HCT116 (cell line): ENCODE measurements around the gene NDUFS7. TPM values are rescaled to one million over a fixed set of nuclear protein-coding genes. Genes with fewer than 3 reads are reported as not detected.

Source experiments
- ATAC-seq: fragments of 200-7000 bp; cut with Tn5 transposase; 2 replicates; pipeline ENCODE4 v1.9.1; 2020; ENCODE audit warnings: mild to moderate bottlenecking, moderate library complexity
- BruUV-seq: library from RNA; stranded (reverse); fragments of 400-500 nt; replicated peaks from 2 replicates; lab custom pipeline; 2021; lab: Mats Ljungman, UMichigan
- CTCF ChIA-PET: fragments of 300-600 bp; sonication (Branson Sonifier 250); formaldehyde crosslinking; loops from one replicate; lab custom pipeline; 2021; ENCODE audit warnings: antibody characterized with exemption; lab: Charles Lee
- POLR2A ChIA-PET: fragments of 300-600, 350-600 bp; sonication (Branson Sonifier 250); formaldehyde crosslinking; loops from one replicate; lab custom pipeline; 2021; ENCODE audit warnings: antibody characterized with exemption; lab: Charles Lee
- RAD21 ChIA-PET, 2 experiments: fragments of 300-600 bp; sonication (Branson Sonifier 250); formaldehyde crosslinking; loops; one replicate each; lab custom pipeline; 2023; ENCODE audit warnings: low total read pairs in 2 of 2; ENCODE audit not compliant: uncharacterized antibody in 2 of 2, unreplicated experiment in 2 of 2, low non-redundant PET in 1 of 2; lab: Charles Lee
- DNase-seq: peaks from one replicate; pipeline ENCODE4 v3.0.0-alpha.2; 2010; ENCODE audit warnings: low read depth, low spot score
- H2AFZ ChIP-seq: fragments of 200-600 bp; shearing (Covaris generic), sonication (generic); 2 replicates; pipeline ENCODE4 v1.6.1; 2017; ENCODE audit warnings: low read depth, mixed run types, mixed read lengths, antibody characterized with exemption, low read length; ENCODE audit not compliant: poor library complexity, severe bottlenecking
- H3K27ac ChIP-seq: 2 replicates; pipeline ENCODE4 v1.5.1; 2012; ENCODE audit warnings: low read depth, low read length
- H3K27me3 ChIP-seq: fragments of 200-600 bp; sonication (generic); 2 replicates; pipeline ENCODE4 v1.6.1; 2016; ENCODE audit warnings: mixed run types, low read length, mixed read lengths; ENCODE audit not compliant: insufficient read depth
- H3K36me3 ChIP-seq, 2 experiments: fragments of 200-500 bp in 1 of 2; fragments of 200-600 bp in 1 of 2; sonication (Bioruptor generic) in 1 of 2; sonication (generic) in 1 of 2; 2 replicates each; pipeline versions ENCODE4 v1.5.1 to v1.6.1; 2014 to 2016; ENCODE audit warnings: low read length in 2 of 2, inconsistent platforms in 1 of 2, mixed read lengths in 1 of 2, mixed run types in 1 of 2; ENCODE audit not compliant: insufficient read depth in 2 of 2, control insufficient read depth in 1 of 2
- H3K4me1 ChIP-seq, 2 experiments: fragments of 200-600 bp in 1 of 2; sonication (generic) in 1 of 2; 2 replicates each; pipeline versions ENCODE4 v1.5.1 to v1.6.1; 2012 to 2017; ENCODE audit warnings: low read length in 2 of 2, inconsistent platforms in 1 of 2, mild to moderate bottlenecking in 1 of 2, mixed read lengths in 1 of 2, mixed run types in 1 of 2, moderate library complexity in 1 of 2; ENCODE audit not compliant: insufficient read depth in 2 of 2, control insufficient read depth in 1 of 2
- H3K4me2 ChIP-seq: fragments of 200-600 bp; sonication (generic); 2 replicates; pipeline ENCODE4 v1.6.1; 2017; ENCODE audit warnings: mixed run types, low read length, mixed read lengths
- H3K4me3 ChIP-seq, 2 experiments: fragments of 200-600 bp in 1 of 2; sonication (generic) in 1 of 2; replicated peaks in 1 of 2; 2 replicates each; pipeline ENCODE4 v1.5.1; 2011 to 2016; ENCODE audit warnings: low read length in 2 of 2, control low read depth in 1 of 2, low read depth in 1 of 2, mild to moderate bottlenecking in 1 of 2, mixed read lengths in 1 of 2, mixed run types in 1 of 2
- H3K79me2 ChIP-seq: fragments of 200-600 bp; sonication (generic); 2 replicates; pipeline ENCODE4 v1.6.1; 2017; ENCODE audit warnings: mild to moderate bottlenecking, mixed run types, low read length, moderate library complexity, mixed read lengths; ENCODE audit not compliant: insufficient read depth
- H3K9ac ChIP-seq: fragments of 200-600 bp; sonication (generic); 2 replicates; pipeline ENCODE4 v1.6.1; 2016; ENCODE audit warnings: low read length, mixed read lengths
- H3K9me2 ChIP-seq: fragments of 200-600 bp; sonication (generic), shearing (Covaris generic); 2 replicates; pipeline ENCODE4 v1.6.1; 2017; ENCODE audit warnings: mixed run types, mild to moderate bottlenecking, moderate library complexity; ENCODE audit not compliant: insufficient read depth
- H3K9me3 ChIP-seq, 2 experiments: fragments of 200-500 bp in 1 of 2; fragments of 200-600 bp in 1 of 2; sonication (Bioruptor generic) in 1 of 2; sonication (generic) in 1 of 2; 2 replicates each; pipeline ENCODE4 v1.6.1; 2014 to 2017; ENCODE audit warnings: low read length in 2 of 2, mixed read lengths in 2 of 2, inconsistent platforms in 1 of 2, low read depth in 1 of 2, mild to moderate bottlenecking in 1 of 2, mixed run types in 1 of 2, moderate library complexity in 1 of 2; ENCODE audit not compliant: control insufficient read depth in 1 of 2, insufficient read depth in 1 of 2
- H4K20me1 ChIP-seq: fragments of 200-600 bp; sonication (generic), shearing (Covaris generic); 2 replicates; pipeline ENCODE4 v1.6.1; 2017; ENCODE audit warnings: mixed run types, mild to moderate bottlenecking, moderate library complexity; ENCODE audit not compliant: insufficient read depth
- EZH2 ChIP-seq: fragments of 200-600 bp; sonication (generic); IDR thresholded peaks from 2 replicates; pipeline ENCODE4 v1.6.1; 2017; ENCODE audit warnings: antibody characterized with exemption, mixed run types
- JUND ChIP-seq: IDR thresholded peaks from 2 replicates; pipeline ENCODE4 v1.6.1; 2012
- POLR2AphosphoS5 ChIP-seq: IDR thresholded peaks from 2 replicates; pipeline ENCODE4 v1.6.1; 2011; ENCODE audit warnings: mild to moderate bottlenecking, low read depth, low read length, moderate library complexity
- RAD21 ChIP-seq: IDR thresholded peaks from 2 replicates; pipeline ENCODE4 v1.6.1; 2012; ENCODE audit warnings: low read depth, mild to moderate bottlenecking
- intact Hi-C: fragments of 100-400 bp; cut with micrococcal nuclease; formaldehyde crosslinking; loops from 2 replicates; pipeline ENCODE4 v1.10.0; 2022
- total RNA-seq: library from RNA; stranded (reverse); gene quantifications from one replicate; pipeline ENCODE4 v1.2.1, GENCODE V29; 2021; ENCODE audit not compliant: unreplicated experiment
- TF ChIP-seq, protein P1 (sequence below): IDR thresholded peaks from 2 replicates; pipeline ENCODE4 v1.6.1; 2012
- TF ChIP-seq, protein P2 (sequence below): IDR thresholded peaks from 2 replicates; pipeline ENCODE4 v1.6.1; 2012
- TF ChIP-seq, protein P3 (sequence below): IDR thresholded peaks from 2 replicates; pipeline ENCODE4 v1.6.1; 2012; ENCODE audit warnings: low read depth

NDUFS7 gene
- total RNA-seq, 1 experiment from 2014 or later = 114 TPM

DNA sequence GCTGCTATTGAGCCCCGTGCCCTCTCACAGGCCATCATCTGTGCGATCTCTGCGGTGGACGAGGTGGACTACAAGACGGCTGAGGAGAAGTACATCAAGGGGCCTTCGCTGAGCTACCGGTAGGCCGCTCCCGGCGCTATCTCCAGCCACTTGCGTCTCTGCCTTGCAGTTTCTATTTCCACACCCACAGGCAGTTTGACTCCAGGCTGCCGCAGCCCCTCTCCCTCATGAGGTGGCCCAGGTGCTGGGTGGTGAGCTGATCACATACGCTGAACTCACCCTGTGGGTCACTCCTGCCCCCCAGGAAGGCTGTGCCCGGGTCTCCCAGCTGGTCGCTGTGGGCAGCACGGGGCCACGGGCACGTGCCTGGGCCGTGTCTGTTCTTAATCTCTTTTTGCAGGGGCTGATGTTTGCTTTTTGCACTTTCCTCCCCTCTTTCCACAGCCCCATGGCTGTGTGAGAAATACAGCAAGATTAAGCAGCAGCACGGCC, 10.6 kb upstream of the NDUFS7 start:
- no peak for DNase-seq
- H3K79me2 ChIP-seq = no peaks in the 10 kb centered on the region
- H3K27me3 ChIP-seq = no peaks in the 10 kb centered on the region
- no peak for ATAC-seq
- no peaks in the 10 kb centered on the region for H3K9me3 ChIP-seq
- peaks cover 16 to 31% of the 10 kb centered on the region in 2 experiments for H3K36me3 ChIP-seq
- TF ChIP-seq, protein P1, sequence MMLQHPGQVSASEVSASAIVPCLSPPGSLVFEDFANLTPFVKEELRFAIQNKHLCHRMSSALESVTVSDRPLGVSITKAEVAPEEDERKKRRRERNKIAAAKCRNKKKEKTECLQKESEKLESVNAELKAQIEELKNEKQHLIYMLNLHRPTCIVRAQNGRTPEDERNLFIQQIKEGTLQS = no peak
- TF ChIP-seq, protein P2, sequence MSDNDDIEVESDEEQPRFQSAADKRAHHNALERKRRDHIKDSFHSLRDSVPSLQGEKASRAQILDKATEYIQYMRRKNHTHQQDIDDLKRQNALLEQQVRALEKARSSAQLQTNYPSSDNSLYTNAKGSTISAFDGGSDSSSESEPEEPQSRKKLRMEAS = no peak
- TF ChIP-seq RAD21 (no peak), EZH2 (no peak), POLR2AphosphoS5 (no peak), JUND (no peak)
- TF ChIP-seq, protein P3, sequence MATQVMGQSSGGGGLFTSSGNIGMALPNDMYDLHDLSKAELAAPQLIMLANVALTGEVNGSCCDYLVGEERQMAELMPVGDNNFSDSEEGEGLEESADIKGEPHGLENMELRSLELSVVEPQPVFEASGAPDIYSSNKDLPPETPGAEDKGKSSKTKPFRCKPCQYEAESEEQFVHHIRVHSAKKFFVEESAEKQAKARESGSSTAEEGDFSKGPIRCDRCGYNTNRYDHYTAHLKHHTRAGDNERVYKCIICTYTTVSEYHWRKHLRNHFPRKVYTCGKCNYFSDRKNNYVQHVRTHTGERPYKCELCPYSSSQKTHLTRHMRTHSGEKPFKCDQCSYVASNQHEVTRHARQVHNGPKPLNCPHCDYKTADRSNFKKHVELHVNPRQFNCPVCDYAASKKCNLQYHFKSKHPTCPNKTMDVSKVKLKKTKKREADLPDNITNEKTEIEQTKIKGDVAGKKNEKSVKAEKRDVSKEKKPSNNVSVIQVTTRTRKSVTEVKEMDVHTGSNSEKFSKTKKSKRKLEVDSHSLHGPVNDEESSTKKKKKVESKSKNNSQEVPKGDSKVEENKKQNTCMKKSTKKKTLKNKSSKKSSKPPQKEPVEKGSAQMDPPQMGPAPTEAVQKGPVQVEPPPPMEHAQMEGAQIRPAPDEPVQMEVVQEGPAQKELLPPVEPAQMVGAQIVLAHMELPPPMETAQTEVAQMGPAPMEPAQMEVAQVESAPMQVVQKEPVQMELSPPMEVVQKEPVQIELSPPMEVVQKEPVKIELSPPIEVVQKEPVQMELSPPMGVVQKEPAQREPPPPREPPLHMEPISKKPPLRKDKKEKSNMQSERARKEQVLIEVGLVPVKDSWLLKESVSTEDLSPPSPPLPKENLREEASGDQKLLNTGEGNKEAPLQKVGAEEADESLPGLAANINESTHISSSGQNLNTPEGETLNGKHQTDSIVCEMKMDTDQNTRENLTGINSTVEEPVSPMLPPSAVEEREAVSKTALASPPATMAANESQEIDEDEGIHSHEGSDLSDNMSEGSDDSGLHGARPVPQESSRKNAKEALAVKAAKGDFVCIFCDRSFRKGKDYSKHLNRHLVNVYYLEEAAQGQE = no peak
- ChIA-PET POLR2A (interaction anchor here (1.1 kb wide), 1 partner anchor 104 kb away, joined by 3 read pairs; no protein-coding TSS in a partner anchor), CTCF (interaction anchor here (0.6 to 2.0 kb wide), 4 partner anchors 57 to 129 kb away, joined by 3 to 7 read pairs (median 3); no protein-coding TSS in a partner anchor), RAD21 (interaction anchor here in 1 of 2 experiments (1.1 kb wide), 1 partner anchor 93 kb away, joined by 4 read pairs; no protein-coding TSS in a partner anchor)
- no peak overlapping the region; the same call in 1 of the 2 replicates for H3K27ac ChIP-seq
- no peak overlapping the region for H3K9ac ChIP-seq
- H2AFZ ChIP-seq = no peak overlapping the region
- no TSS peak for BruUV-seq
- no peak overlapping the region for H3K4me2 ChIP-seq
- no peaks in the 10 kb centered on the region for H4K20me1 ChIP-seq
- H3K4me3 ChIP-seq = no peak overlapping the region
- intact Hi-C loops = no loop called here
- H3K9me2 ChIP-seq = no peaks in the 10 kb centered on the region
- H3K4me1 ChIP-seq = no peaks in the 10 kb centered on the region
